Measurements from ENCODE around the gene DLK1. TPM values are rescaled to one million over a fixed set of nuclear protein-coding genes. Genes with fewer than 3 reads are reported as not detected.

The DLK1 gene
- total and polyA plus RNA-seq, 8 donors = 0.25 to 1.7 (median 1.6) TPM; not detected in 1

DNA sequence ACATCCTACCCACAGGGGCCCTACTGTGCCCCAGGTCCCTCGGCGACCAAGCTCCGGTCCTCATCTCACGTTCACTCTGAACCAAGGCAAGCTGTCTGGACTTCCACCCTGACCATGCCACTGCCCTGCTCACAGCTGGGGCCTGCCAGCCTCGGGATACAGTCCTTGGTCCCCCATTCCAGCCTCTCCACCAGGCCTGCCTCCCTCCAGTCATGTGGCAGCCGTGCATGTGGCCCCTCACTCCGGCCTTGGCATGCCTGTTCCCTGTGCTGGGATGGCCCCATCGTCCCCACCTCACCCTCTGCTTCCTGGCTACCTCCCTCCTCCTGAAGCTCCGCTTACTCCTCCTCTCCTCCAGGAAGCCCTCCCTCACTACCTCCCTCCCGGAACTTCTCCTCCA lies 38.6 kb upstream of the DLK1 start:
- ATAC-seq = no peak
- peak in 1 of 4 donors; percentile 63 for DNase-seq
- TF ChIP-seq, protein P1, sequence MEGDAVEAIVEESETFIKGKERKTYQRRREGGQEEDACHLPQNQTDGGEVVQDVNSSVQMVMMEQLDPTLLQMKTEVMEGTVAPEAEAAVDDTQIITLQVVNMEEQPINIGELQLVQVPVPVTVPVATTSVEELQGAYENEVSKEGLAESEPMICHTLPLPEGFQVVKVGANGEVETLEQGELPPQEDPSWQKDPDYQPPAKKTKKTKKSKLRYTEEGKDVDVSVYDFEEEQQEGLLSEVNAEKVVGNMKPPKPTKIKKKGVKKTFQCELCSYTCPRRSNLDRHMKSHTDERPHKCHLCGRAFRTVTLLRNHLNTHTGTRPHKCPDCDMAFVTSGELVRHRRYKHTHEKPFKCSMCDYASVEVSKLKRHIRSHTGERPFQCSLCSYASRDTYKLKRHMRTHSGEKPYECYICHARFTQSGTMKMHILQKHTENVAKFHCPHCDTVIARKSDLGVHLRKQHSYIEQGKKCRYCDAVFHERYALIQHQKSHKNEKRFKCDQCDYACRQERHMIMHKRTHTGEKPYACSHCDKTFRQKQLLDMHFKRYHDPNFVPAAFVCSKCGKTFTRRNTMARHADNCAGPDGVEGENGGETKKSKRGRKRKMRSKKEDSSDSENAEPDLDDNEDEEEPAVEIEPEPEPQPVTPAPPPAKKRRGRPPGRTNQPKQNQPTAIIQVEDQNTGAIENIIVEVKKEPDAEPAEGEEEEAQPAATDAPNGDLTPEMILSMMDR (IDR thresholded peaks at IDR 0.05) = no peak
- intact Hi-C loops (cut with DNase I) = no loop called here
- no peaks in the 10 kb centered on the region for H3K36me3 ChIP-seq
- H3K27ac ChIP-seq = no peak overlapping the region
- H3K27me3 ChIP-seq = peaks cover 0 to 19% of the 10 kb centered on the region in 2 donors
- no peaks in the 10 kb centered on the region for H3K9me3 ChIP-seq
- H3K4me3 ChIP-seq = no peak overlapping the region
- H3K4me1 ChIP-seq = peaks cover 0 to 7% of the 10 kb centered on the region in 2 donors

DNA sequence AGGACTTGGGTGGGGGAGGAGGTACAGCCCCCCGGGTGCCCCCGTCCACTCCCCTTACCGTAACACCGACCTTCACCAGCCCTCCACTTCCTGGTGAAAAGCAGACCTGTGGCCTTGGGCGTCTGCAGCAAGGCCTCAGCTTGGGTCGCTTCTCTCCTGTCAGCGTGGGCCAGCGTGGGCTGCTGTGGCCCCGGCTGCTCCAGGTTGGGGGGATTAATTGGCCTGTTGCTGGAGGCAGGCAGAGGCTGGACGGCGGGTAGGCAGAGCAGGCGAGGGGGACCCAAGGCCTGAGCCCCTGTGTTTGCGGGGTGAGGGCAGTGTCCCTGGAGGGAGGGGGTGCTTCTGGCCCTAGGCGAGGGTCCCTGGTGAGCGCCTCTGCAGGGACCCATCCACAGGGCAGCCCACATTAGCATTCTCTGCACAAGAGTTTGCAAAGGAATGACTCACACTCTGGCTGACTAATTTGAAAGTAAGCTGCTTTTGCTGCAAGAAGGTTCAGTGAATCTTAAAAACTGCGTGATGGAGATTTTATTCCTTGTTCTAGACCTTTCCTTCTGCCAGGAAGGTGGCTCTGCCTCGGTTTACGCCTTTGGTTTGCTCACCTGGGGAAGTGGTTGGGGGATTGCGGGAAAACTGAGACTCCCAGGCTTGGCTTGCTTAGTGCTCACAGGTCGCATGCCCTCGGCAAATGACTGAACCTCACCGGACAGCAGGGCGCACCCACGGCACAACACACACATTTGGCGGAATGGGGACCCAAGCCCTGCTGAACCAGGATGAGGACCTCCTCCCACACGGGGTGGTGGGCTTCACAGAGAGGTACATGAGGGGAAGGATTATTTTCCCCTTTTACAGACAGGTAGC lies 37.9 kb upstream of the DLK1 start:
- no peak for ATAC-seq

DNA sequence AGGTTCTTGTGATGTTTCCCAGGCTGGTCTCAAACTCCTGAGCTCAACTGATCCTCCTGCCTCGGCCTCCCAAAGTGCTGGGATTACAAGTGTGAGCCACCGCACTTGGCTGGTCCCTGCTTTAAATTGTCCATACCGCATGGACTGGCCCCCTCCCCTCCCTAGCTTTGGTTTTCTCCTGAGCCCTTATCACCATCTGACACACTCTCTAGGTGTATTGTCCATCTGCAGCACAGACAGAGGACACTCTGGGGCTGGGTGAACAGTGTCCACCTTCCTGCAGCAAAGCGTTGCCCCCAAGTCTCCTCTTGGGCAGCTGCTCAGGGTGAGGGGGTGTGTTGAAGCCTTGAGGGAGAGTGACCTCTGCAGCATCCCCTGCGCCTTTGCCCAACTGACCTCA lies 36.0 kb upstream of the DLK1 start:
- intact Hi-C loops (cut with DNase I) = no loop called here
- H3K4me1 ChIP-seq = no peaks in the 10 kb centered on the region

More for the DNA sequence above, 37.9 kb upstream of the DLK1 start:
- no peak overlapping the region for H3K27ac ChIP-seq
- no peaks in the 10 kb centered on the region for H3K9me3 ChIP-seq
- no peaks in the 10 kb centered on the region for H3K36me3 ChIP-seq
- TF ChIP-seq, protein P1 (IDR thresholded peaks at IDR 0.05) = no peak
- H3K27me3 ChIP-seq = peaks cover 0 to 19% of the 10 kb centered on the region in 2 donors
- no peak overlapping the region for H3K4me3 ChIP-seq
- no peaks in the 10 kb centered on the region for H3K4me1 ChIP-seq
- intact Hi-C loops (cut with DNase I) = no loop called here
- peak in 1 of 4 donors; percentile 60 for DNase-seq

DNA sequence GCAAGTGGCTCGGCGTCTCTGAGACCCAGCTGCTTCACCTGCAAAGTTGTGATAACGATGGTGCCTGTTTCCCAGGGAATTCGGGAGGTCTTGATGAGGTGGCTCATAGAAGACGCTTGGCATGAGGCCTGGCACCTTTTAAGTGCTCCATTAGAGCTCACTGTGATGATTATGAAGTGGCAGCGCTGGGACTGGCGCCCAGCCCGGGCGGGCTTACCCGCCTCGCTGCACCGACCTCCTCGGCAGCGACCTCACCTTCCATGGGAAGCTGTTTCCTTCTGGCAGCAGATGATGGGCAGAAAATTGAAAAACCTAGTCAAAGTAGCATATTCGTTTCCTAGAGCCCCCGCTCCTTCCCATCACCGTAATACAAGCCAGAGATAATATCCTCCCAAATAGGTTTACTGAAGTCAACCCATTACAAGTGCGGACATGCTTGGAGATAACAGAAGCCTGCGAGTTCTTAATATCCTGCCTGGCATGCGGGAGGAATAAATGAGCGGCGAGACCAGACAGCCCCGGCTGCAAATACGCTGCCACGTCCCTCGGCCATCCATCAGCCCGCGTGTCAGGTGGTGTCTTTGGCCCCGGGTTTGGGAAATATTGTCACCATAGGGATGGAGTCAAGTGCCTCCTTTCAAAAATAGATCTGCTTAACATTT lies 35.2 kb upstream of the DLK1 start:
- H3K9me3 ChIP-seq = no peaks in the 10 kb centered on the region
- TF ChIP-seq, protein P1 (IDR thresholded peaks at IDR 0.05) = no peak
- H3K27ac ChIP-seq = no peak overlapping the region
- DNase-seq (peak in 2 of 4 donors; percentile 61 to 82), ATAC-seq (peak; percentile 54)
- no peaks in the 10 kb centered on the region for H3K4me1 ChIP-seq
- intact Hi-C loops (cut with DNase I) = no loop called here
- no peaks in the 10 kb centered on the region for H3K36me3 ChIP-seq
- H3K27me3 ChIP-seq = peaks cover 0 to 40% of the 10 kb centered on the region in 2 donors
- no peak overlapping the region for H3K4me3 ChIP-seq

More for the DNA sequence above, 36.0 kb upstream of the DLK1 start:
- H3K27me3 ChIP-seq = peaks cover 0 to 36% of the 10 kb centered on the region in 2 donors
- DNase-seq = no peak
- H3K9me3 ChIP-seq = no peaks in the 10 kb centered on the region
- H3K27ac ChIP-seq = no peak overlapping the region
- ATAC-seq = no peak
- no peaks in the 10 kb centered on the region for H3K36me3 ChIP-seq
- H3K4me3 ChIP-seq = no peak overlapping the region
- TF ChIP-seq, protein P1 (IDR thresholded peaks at IDR 0.05) = no peak

DNA sequence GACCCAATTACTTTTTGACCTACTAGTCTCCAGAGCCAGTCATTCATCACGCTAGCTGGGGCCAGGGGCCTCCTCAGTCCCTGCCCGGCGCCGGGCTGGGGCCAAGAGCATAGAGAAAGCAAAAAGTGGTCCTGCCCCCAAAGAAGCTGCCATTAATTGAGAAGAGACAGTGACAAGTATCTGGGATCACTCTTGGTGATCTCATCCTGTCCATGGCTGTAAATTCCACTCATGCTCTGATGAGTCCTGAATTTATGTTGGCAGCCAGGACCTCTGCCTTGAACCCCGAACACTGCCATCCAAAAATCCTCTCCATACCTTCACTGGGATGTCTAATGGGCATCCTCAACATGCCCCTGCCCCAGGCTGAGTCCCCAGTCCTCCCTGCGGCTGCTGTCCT lies 34.4 kb upstream of the DLK1 start:
- no peaks in the 10 kb centered on the region for H3K9me3 ChIP-seq
- TF ChIP-seq, protein P1 (IDR thresholded peaks at IDR 0.05) = no peak
- H3K27ac ChIP-seq = peak overlapping the region in 1 of 2 donors; percentile 61
- ATAC-seq = no peak
- DNase-seq = peak in 1 of 4 donors; percentile 45
- intact Hi-C loops (cut with DNase I) = no loop called here
- H3K4me3 ChIP-seq = no peak overlapping the region
- H3K27me3 ChIP-seq = peaks cover 0 to 44% of the 10 kb centered on the region in 2 donors
- no peaks in the 10 kb centered on the region for H3K4me1 ChIP-seq
- H3K36me3 ChIP-seq = no peaks in the 10 kb centered on the region
